Neutrophil (primary cell): Measurements from ENCODE around the gene PARD3.

Experiments used
- H3K27ac ChIP-seq: fragments of 200-600 bp; sonication (generic); 2 replicates; pipeline ENCODE4 v1.5.1; 2016; ENCODE audit warnings: mild to moderate bottlenecking, moderate library complexity
- H3K27me3 ChIP-seq: fragments of 200-600 bp; sonication (generic); 2 replicates; pipeline ENCODE4 v1.6.0; 2016; ENCODE audit warnings: mild to moderate bottlenecking
- H3K36me3 ChIP-seq: fragments of 200-600 bp; sonication (generic); 2 replicates; pipeline ENCODE4 v1.5.1; 2017
- H3K4me1 ChIP-seq, 2 experiments: fragments of 200-600 bp in 1 of 2; sonication (generic) in 1 of 2; 1 replicate in 1 of 2; 2 replicates in 1 of 2; pipeline versions ENCODE4 v1.5.1 to v1.6.1; 2013 to 2016; ENCODE audit warnings: low read depth in 1 of 2, low read length in 1 of 2, mild to moderate bottlenecking in 1 of 2, moderate library complexity in 1 of 2; ENCODE audit not compliant: control insufficient read depth in 1 of 2, insufficient read depth in 1 of 2
- H3K4me3 ChIP-seq, 2 experiments: fragments of 200-600 bp in 1 of 2; sonication (generic) in 1 of 2; 1 replicate in 1 of 2; 2 replicates in 1 of 2; pipeline ENCODE4 v1.5.1; 2013 to 2016; ENCODE audit warnings: low read depth in 1 of 2, low read length in 1 of 2, mild to moderate bottlenecking in 1 of 2, moderate library complexity in 1 of 2
- H3K9me3 ChIP-seq: fragments of 200-600 bp; sonication (generic); 2 replicates; pipeline ENCODE4 v1.5.1; 2016
- CTCF ChIP-seq: fragments of 200-600 bp; sonication (generic); IDR thresholded peaks from 2 replicates; pipeline ENCODE4 v1.5.1; 2016; ENCODE audit warnings: antibody characterized with exemption

The PARD3 gene

GRCh38 chr10:34815185-34816084 is at the start of gene PARD3:
TSS of gene PARD3 (minus strand) at chr10:34815296. CDS start at chr10:34814995, 301 bp downstream.
- no peak for TF ChIP-seq CTCF
- Histone ChIP-seq H3K27ac (no peak within 1 kb of the TSS), H3K27me3 (peaks cover 98% of the 10 kb centered on the region), H3K4me1 (no peaks in the 10 kb centered on the region), H3K36me3 (no peaks in the 10 kb centered on the region), H3K9me3 (no peaks in the 10 kb centered on the region), H3K4me3 (no peak within 1 kb of the TSS)

GRCh38 chr10:34864149-34865067 is 49.3 kb upstream of the PARD3 start:
- no peak for TF ChIP-seq CTCF
- Histone ChIP-seq H3K9me3 (no peaks in the 10 kb centered on the region), H3K4me3 (no peak overlapping the region)

GRCh38 chr10:34862892-34863291 is 47.8 kb upstream of the PARD3 start:
- Histone ChIP-seq H3K4me1 (no peaks in the 10 kb centered on the region), H3K27ac (no peak overlapping the region), H3K36me3 (no peaks in the 10 kb centered on the region), H3K9me3 (no peaks in the 10 kb centered on the region), H3K4me3 (no peak overlapping the region), H3K27me3 (no peaks in the 10 kb centered on the region)
- TF ChIP-seq CTCF, result no peak

More at GRCh38 chr10:34864149-34865067, 49.3 kb upstream of the PARD3 start:
- H3K27me3 ChIP-seq, result no peaks in the 10 kb centered on the region
- no peaks in the 10 kb centered on the region for H3K4me1 ChIP-seq
- no peaks in the 10 kb centered on the region for H3K36me3 ChIP-seq
- H3K27ac ChIP-seq, result no peak overlapping the region

- Histone ChIP-seq H3K27me3 (no peaks in the 10 kb centered on the region), H3K4me1 (no peaks in the 10 kb centered on the region), H3K9me3 (no peaks in the 10 kb centered on the region), H3K4me3 (no peak overlapping the region), H3K27ac (no peak overlapping the region), H3K36me3 (no peaks in the 10 kb centered on the region)
- TF ChIP-seq CTCF, result no peak
Observed at GRCh38 chr10:34861293-34862021, 46.4 kb upstream of the PARD3 start.

- Histone ChIP-seq H3K27ac (no peak overlapping the region), H3K36me3 (no peaks in the 10 kb centered on the region), H3K9me3 (no peaks in the 10 kb centered on the region), H3K4me3 (no peak overlapping the region), H3K27me3 (no peaks in the 10 kb centered on the region), H3K4me1 (no peaks in the 10 kb centered on the region)
- no peak for TF ChIP-seq CTCF
Observed at GRCh38 chr10:34859170-34859569, 44.1 kb upstream of the PARD3 start.
